ENCODE results near the gene PDZK1IP1.

Gene PDZK1IP1

GRCh38 chr1:47189844-47190508, at the start of gene PDZK1IP1:
Gene PDZK1IP1, minus strand, starts transcription at chr1:47190036. Its CDS starts 104 bp downstream, at chr1:47189932.
- peak; percentile 58 for DNase-seq (ENCODE audit: low read depth)
- no peak for TF ChIP-seq CTCF (conservative IDR thresholded peaks at IDR 0.05; ENCODE audit: low read depth, low read length)
- no peak within 1 kb of the TSS for H3K4me3 ChIP-seq (ENCODE audit: low read length)

- no peak for TF ChIP-seq CTCF (conservative IDR thresholded peaks at IDR 0.05; ENCODE audit: low read depth, low read length)
- DNase-seq (ENCODE audit: low read depth): no peak
- H3K4me3 ChIP-seq (ENCODE audit: low read length): no peak overlapping the region
Observed at GRCh38 chr1:47238935-47239592, 49.2 kb upstream of the PDZK1IP1 start.

- no peak overlapping the region for H3K4me3 ChIP-seq (ENCODE audit: low read length)
- TF ChIP-seq CTCF (conservative IDR thresholded peaks at IDR 0.05; ENCODE audit: low read depth, low read length): no peak
- no peak for DNase-seq (ENCODE audit: low read depth)
Observed at GRCh38 chr1:47235806-47236205, 46.0 kb upstream of the PDZK1IP1 start.

- no peak for TF ChIP-seq CTCF (conservative IDR thresholded peaks at IDR 0.05; ENCODE audit: low read depth, low read length)
- DNase-seq (ENCODE audit: low read depth): no peak
Observed at GRCh38 chr1:47235241-47235681, 45.4 kb upstream of the PDZK1IP1 start.

GRCh38 chr1:47233186-47233585, 43.4 kb upstream of the PDZK1IP1 start:
- no peak for DNase-seq (ENCODE audit: low read depth)
- TF ChIP-seq CTCF (conservative IDR thresholded peaks at IDR 0.05; ENCODE audit: low read depth, low read length): no peak
- no peak overlapping the region for H3K4me3 ChIP-seq (ENCODE audit: low read length)

More at GRCh38 chr1:47235241-47235681, 45.4 kb upstream of the PDZK1IP1 start:
- H3K4me3 ChIP-seq (ENCODE audit: low read length): no peak overlapping the region

- peak within 1 kb of the TSS; percentile 10 for H3K4me3 ChIP-seq (ENCODE audit: low read length)
- no peak for TF ChIP-seq CTCF (conservative IDR thresholded peaks at IDR 0.05; ENCODE audit: low read depth, low read length)
- no peak for DNase-seq (ENCODE audit: low read depth)
Observed at GRCh38 chr1:47232187-47232874, 42.5 kb upstream of the PDZK1IP1 start, which contains the start of gene TAL1. Gene TAL1, minus strand, starts transcription at chr1:47232225. Its CDS starts 6,337 bp downstream, at chr1:47225888.
